HFFc6 (cell line): Measurements from ENCODE around the gene TENM3. TPM values are rescaled to one million over a fixed set of nuclear protein-coding genes. Genes with fewer than 3 reads are reported as not detected.

Experiments
- DNase-seq: peaks from one replicate; pipeline ENCODE4 v3.0.0-alpha.2; 2018
- H3K27ac Mint-ChIP-seq: 2 replicates; pipeline ENCODE4 v1.8.0; 2020; ENCODE audit warnings: mild to moderate bottlenecking, mixed read lengths
- H3K27me3 Mint-ChIP-seq: 2 replicates; pipeline ENCODE4 v1.8.0; 2021; ENCODE audit warnings: mild to moderate bottlenecking, moderate library complexity, mixed read lengths; ENCODE audit not compliant: insufficient read depth
- H3K36me3 Mint-ChIP-seq: 2 replicates; pipeline ENCODE4 v1.8.0; 2021; ENCODE audit warnings: low read depth, mixed read lengths
- H3K4me1 Mint-ChIP-seq: 2 replicates; pipeline ENCODE4 v1.8.0; 2020; ENCODE audit warnings: low read depth, mixed read lengths
- H3K4me3 Mint-ChIP-seq: 2 replicates; pipeline ENCODE4 v1.8.0; 2020; ENCODE audit warnings: mild to moderate bottlenecking, moderate library complexity, mixed read lengths
- H3K9me3 Mint-ChIP-seq: 2 replicates; pipeline ENCODE4 v1.8.0; 2020; ENCODE audit warnings: mild to moderate bottlenecking, mixed read lengths
- CTCF ChIP-seq: fragments of 200-600 bp; sonication (generic); IDR thresholded peaks from 2 replicates; pipeline ENCODE4 v1.5.0; 2021; ENCODE audit warnings: antibody characterized with exemption, mild to moderate bottlenecking
- total RNA-seq, 6 experiments: library from RNA; stranded (reverse); fragmentation: NEBNext Ultra II Directional; extraction: Animal tissue kit (Norgen Biotek cat#: 25700); gene quantifications; 2 replicates in 1 of 6; 3 replicates in 5 of 6; pipeline ENCODE4 v1.2.3, GENCODE V29; 2021

Gene TENM3
- total RNA-seq, 6 experiments from 2014 or later = 31.1 to 52.1 (median 42.0) TPM

- peak overlapping the region; percentile 33; the same call in 1 of the 2 replicates for H3K4me3 Mint-ChIP-seq
- 0 out of 2 replicates have a peak overlapping the region, but pooled peaks have one; percentile 48 for H3K27ac Mint-ChIP-seq
- DNase-seq = no peak
- 0 out of 2 replicates have a peak, but pooled peaks cover 4% of the 10 kb centered on the region for H3K9me3 Mint-ChIP-seq
- peaks cover 17% of the 10 kb centered on the region for H3K36me3 Mint-ChIP-seq
- TF ChIP-seq CTCF = no peak
- H3K27me3 Mint-ChIP-seq = no peaks in the 10 kb centered on the region
- peaks cover 7% of the 10 kb centered on the region for H3K4me1 Mint-ChIP-seq
Measured at GRCh38 chr4:182778222-182778982, 535.2 kb downstream of the TENM3 start.

DNA sequence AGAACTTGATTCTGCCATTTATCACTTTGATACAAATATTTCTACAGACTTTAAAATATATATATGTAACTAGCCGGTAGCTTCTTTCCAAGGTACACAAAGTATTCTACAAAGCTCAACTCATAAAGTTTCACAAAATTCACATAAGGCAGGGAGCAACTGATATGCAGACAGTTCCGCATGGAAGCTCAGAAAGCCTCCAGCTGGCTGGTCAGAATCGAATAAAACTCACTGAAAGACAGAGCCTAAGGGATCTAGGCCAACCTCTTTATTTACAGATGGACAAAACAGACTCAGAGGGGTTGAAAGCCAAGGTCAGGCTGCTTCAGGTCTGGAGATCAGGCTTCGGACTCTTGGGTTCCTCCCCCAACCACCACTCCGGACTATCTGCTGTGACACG is 543.8 kb downstream of the TENM3 start:
- Mint-ChIP-seq H3K27ac (no peak overlapping the region), H3K27me3 (no peaks in the 10 kb centered on the region), H3K9me3 (no peaks in the 10 kb centered on the region), H3K4me3 (no peak overlapping the region), H3K36me3 (peaks cover 22% of the 10 kb centered on the region; the same call in 1 of the 2 replicates), H3K4me1 (no peaks in the 10 kb centered on the region)
- no peak for DNase-seq
- no peak for TF ChIP-seq CTCF

- Mint-ChIP-seq H3K4me1 (no peaks in the 10 kb centered on the region), H3K27ac (no peak overlapping the region), H3K9me3 (no peaks in the 10 kb centered on the region), H3K4me3 (no peak overlapping the region), H3K36me3 (peaks cover 34% of the 10 kb centered on the region), H3K27me3 (no peaks in the 10 kb centered on the region)
- DNase-seq = no peak
- no peak for TF ChIP-seq CTCF
Measured at GRCh38 chr4:182788201-182788600, 545.0 kb downstream of the TENM3 start.

DNA sequence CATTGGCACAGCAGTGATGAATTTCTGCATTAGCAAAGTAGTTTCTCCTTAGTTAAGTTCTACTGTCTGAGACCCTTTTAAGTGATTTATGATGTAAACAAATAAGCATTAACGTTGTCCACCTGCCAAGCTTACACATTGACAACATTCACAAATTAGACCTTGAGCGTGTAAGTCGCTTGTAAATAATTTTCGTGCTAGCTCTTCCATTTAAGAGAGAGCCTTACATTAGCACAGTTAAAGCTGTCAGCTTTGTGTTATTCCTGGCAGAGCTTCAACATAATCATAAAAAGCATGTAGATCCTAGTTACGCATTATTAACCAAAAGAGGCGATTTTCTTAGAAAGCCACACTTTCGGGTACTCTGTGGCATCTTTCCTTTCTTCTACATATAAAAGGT is 546.3 kb downstream of the TENM3 start:
- peaks cover 47% of the 10 kb centered on the region for H3K36me3 Mint-ChIP-seq
- no peak overlapping the region for H3K4me3 Mint-ChIP-seq
- no peaks in the 10 kb centered on the region; the same call in 1 of the 2 replicates for H3K9me3 Mint-ChIP-seq
- DNase-seq = no peak
- no peaks in the 10 kb centered on the region for H3K27me3 Mint-ChIP-seq
- TF ChIP-seq CTCF = no peak
- no peaks in the 10 kb centered on the region for H3K4me1 Mint-ChIP-seq
- no peak overlapping the region for H3K27ac Mint-ChIP-seq

GRCh38 chr4:182795446-182796238 is 552.4 kb downstream of the TENM3 start:
- Mint-ChIP-seq H3K36me3 (peaks cover 55% of the 10 kb centered on the region), H3K4me1 (no peaks in the 10 kb centered on the region), H3K27ac (no peak overlapping the region)

More at GRCh38 chr4:182795446-182796238, 552.4 kb downstream of the TENM3 start:
- DNase-seq = no peak
- Mint-ChIP-seq H3K4me3 (no peak overlapping the region), H3K27me3 (no peaks in the 10 kb centered on the region), H3K9me3 (peaks cover 5% of the 10 kb centered on the region; the same call in 1 of the 2 replicates)
- TF ChIP-seq CTCF = no peak
